GM21367 (cell line): ENCODE measurements around the gene PNMT.

Experiments used
- ATAC-seq: cut with Tn5 transposase; IDR thresholded peaks from one replicate; pipeline ENCODE4 v1.9.1; 2021; ENCODE audit not compliant: unreplicated experiment

PNMT gene

GRCh38 chr17:39667945-39668924, at the start of gene PNMT:
Gene PNMT (plus strand): TSS chr17:39668453. CDS start chr17:39668476, 23 bp downstream.
- no peak for ATAC-seq

GRCh38 chr17:39618956-39619785, 49.1 kb upstream of the PNMT start:
- ATAC-seq: no peak

GRCh38 chr17:39619786-39620101, 48.5 kb upstream of the PNMT start:
- no peak for ATAC-seq

GRCh38 chr17:39621523-39622379, 46.5 kb upstream of the PNMT start:
- ATAC-seq: no peak

GRCh38 chr17:39622380-39623006, 45.8 kb upstream of the PNMT start:
- ATAC-seq: no peak

- no peak for ATAC-seq
These were observed 44.8 kb upstream of the PNMT start for GRCh38 chr17:39623356-39623950.

GRCh38 chr17:39624313-39624712, 43.9 kb upstream of the PNMT start:
- no peak for ATAC-seq

GRCh38 chr17:39625198-39625785, 43.0 kb upstream of the PNMT start:
- no peak for ATAC-seq

GRCh38 chr17:39626171-39627046, 41.8 kb upstream of the PNMT start, which contains the start of gene PPP1R1B:
Gene PPP1R1B (plus strand): TSS chr17:39626952. CDS start chr17:39627393, 441 bp downstream.
- ATAC-seq: no peak

GRCh38 chr17:39627047-39627711, 41.1 kb upstream of the PNMT start:
- ATAC-seq: no peak

GRCh38 chr17:39627712-39628516, 40.3 kb upstream of the PNMT start:
- no peak for ATAC-seq

GRCh38 chr17:39628655-39629493, 39.4 kb upstream of the PNMT start:
- ATAC-seq: no peak

GRCh38 chr17:39629494-39629880, 38.8 kb upstream of the PNMT start:
- ATAC-seq: no peak

- ATAC-seq: no peak
These were observed 38.4 kb upstream of the PNMT start for GRCh38 chr17:39629898-39630297.

- no peak for ATAC-seq
These were observed 36.9 kb upstream of the PNMT start for GRCh38 chr17:39631403-39631802.

GRCh38 chr17:39632153-39632941, 35.9 kb upstream of the PNMT start:
- no peak for ATAC-seq
